NCI-H1092 (cell line): ENCODE measurements around the gene ARRDC2.
"Not testable (repeated sequence)": the region's sequence is repeated elsewhere in the genome, so short reads cannot be mapped to it uniquely, and the experiment has no call there.

Experiments
- DNase-seq: peaks from one replicate; lab custom pipeline; 2025; lab: John Stamatoyannopoulos, UW

Gene ARRDC2

DNA sequence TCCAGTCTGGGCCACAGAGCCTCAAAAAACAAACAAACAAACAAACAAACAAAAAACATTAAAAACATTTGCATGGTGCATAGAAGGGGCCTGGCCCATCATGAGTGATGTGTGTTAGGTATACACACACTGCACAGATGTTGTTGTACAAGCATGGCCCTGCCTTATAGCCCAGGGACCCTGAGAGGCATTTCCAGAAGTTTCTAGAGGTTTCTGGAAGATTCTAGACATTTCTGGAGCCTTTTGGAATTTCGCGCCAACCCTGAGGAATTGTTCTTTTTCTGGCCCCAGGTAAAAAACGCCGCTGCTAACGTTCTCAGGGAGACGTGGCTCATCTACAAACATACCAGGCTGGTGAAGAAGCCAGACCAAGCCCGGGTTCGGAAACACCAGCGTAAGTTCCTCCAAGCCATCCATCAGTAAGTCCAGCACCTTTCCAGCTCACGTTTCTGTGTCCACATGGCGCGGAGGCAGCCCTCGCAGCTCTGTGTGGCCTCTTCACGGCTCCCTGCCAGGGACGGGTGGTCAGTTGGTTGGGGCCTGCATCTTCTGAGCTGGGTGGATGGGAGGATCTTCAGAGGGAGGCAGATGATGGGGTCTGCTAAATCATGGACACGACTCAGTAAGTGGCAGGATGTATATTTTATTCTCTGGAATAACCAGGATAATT is 18.4 kb upstream of the ARRDC2 start:
- DNase-seq: no peak

DNA sequence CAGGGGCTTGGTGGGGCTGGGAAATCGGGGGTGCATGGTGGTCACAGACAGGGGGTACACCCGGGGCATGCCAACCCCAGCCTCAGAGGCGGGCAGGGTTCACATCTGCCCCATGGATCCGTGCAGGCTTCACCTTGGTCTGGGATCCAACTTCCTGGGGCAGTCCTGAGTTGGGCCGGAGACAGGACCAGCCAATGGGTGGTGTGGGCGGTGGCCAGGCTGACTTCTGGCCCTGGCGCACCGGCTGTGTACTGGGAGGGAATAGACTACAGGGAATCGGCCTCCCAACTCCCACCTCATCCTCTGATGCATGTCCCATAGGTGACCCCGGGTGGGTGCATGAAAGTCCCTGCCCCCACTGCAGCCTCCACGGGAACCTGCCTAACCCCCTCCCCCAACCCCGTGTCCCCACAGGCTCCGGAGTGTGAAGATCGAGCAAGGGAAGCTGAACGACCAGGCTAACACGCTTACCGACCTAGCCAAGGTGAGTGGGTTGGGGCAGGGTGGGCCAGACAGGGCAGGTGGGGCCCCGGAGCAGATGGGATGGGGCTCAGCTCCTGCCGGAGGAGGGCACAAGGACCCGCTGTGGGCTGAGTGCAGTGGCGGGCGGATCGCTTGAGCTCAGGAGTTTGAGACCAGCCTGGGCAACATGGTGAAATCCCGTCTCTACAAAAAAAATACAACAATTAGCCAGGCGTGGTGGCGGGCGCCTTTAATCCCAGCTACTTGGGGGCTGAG is 14.7 kb upstream of the ARRDC2 start:
- DNase-seq: no peak

DNA sequence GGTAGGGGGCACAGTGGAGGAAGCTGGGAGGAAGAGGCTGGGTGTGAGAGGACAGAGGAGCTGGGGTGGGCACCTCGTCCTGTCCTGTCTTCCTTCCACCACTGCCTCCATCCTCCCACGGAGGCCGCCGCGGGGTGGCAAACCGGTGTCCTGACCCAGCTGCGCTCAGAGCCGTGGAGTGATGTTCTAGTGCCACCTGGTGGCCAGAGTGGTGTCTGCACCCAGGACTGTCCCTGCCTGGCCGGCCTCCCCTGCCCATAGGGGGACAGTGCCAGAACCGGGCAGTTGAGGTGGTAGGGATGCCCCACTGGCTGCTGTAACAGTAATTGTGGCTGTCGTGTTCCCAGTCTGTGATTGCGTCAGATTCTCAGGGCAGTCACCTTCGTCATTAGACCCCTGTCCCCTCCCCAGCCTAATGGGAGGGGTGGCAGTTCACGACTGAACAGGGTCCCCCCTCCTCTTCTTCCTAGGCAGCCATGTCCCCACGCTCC is 11.1 kb upstream of the ARRDC2 start:
- DNase-seq: peak; percentile 66

DNA sequence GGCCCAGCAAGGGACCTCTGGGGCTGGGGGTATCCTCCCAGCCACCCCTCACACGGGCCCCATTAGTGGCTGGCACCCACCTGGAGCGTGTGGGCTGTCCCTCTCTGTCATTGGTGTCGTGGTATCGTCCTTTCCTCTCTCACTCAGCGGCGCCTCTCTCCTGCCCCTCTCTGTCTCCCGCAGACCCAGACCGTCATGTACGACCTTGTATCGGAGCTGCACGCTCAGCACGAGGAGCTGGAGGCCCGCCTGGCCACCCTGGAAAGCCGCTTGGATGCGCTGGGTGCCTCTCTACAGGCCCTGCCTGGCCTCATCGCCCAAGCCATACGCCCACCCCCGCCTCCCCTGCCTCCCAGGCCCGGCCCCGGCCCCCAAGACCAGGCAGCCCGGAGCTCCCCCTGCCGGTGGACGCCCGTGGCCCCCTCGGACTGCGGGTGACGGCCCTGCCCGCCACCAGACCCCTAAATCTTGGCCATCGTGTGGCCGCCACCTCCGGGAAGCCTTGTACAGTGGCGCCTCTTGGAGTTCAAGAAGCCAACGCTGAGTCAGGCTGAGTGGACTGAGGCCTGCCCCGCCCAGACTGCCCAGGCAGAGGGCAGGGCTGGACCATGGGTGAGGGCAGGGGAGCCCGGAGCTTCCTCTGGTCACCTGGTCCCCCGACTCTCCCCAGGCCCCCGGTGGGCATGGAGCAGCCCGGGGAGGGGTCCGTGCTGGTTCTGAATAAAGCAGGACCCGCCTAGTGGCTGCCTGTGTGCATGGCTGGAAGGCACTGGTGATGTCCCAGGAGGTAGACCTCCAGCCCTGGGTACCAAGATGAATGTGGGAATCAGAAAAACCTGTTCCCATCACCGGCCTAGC is 9.8 kb upstream of the ARRDC2 start:
- no peak for DNase-seq

DNA sequence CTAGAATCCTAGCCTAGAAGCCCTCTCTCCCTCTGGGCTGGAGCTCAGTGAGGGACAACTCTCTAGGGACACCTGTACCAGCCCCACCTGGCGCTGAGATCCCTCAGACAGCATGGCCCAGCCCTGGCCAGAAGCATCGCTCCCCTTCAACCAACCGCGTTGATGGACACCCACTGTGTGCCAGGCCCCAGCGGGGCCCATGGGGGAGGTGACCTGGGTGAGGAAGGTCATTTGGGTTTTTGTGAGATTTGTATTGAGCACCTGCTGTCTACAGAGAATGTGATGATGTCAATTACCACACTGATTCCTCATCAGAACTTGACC is 9.2 kb upstream of the ARRDC2 start:
- no peak for DNase-seq

DNA sequence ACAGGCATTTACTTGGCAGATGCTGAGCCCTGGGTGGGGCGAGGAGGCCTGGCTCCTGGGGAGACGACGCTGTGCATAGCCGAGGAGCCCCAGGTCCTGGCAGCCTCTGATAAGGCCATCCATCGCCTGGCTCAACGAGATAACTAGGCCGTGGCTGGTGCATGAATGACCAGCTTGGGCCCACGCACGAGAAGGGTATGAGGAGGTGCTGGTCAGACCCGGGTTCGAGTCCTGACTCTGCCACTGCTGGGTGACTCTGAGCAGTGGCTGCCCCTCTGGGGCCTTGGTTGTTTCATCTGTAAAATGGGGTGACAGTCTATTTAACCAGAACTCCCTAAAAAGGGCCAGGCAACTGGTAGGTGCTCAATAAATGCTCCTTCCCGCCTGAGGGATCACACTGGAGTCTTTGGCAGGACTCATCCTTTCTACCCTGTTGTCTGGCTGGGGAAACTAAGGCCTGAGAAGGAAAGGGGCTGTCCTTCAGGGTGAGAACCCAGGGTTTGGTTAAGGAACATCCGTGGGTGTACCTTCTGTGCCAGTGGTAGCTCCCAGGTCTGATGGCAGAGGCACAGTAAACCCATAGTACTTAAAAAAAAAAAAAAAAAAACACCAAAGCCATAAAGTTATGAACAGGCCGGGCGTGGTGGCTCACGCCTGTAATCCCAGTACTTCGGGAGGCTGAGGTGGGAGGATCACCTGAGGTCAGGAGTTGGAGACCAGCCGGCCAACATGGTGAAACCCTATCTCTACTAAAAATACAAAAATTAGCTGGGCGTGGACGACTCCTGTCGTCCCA is 8.1 kb upstream of the ARRDC2 start:
- DNase-seq: no peak

DNA sequence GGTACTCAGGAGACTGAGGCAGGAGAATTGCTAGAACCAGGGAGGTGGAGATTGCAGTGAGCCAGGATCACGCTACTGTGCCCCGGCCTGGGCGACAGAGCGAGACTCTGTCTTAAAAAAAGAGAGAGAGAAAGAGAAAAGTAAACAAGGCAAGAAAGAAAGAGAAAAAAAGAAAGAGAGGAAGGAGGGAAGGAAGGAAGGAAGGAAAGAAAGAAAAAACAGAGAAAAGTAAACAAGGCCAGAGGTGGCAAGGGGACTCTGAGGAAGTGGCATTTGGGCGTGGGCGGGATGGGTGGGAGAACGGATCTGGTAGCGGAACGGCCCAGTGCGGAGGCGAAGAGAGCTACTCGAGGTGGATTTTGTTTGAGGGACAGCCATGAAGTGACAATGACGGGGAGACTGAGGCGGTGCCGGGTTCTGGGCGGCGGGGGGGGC is 7.5 kb upstream of the ARRDC2 start:
- no peak for DNase-seq

DNA sequence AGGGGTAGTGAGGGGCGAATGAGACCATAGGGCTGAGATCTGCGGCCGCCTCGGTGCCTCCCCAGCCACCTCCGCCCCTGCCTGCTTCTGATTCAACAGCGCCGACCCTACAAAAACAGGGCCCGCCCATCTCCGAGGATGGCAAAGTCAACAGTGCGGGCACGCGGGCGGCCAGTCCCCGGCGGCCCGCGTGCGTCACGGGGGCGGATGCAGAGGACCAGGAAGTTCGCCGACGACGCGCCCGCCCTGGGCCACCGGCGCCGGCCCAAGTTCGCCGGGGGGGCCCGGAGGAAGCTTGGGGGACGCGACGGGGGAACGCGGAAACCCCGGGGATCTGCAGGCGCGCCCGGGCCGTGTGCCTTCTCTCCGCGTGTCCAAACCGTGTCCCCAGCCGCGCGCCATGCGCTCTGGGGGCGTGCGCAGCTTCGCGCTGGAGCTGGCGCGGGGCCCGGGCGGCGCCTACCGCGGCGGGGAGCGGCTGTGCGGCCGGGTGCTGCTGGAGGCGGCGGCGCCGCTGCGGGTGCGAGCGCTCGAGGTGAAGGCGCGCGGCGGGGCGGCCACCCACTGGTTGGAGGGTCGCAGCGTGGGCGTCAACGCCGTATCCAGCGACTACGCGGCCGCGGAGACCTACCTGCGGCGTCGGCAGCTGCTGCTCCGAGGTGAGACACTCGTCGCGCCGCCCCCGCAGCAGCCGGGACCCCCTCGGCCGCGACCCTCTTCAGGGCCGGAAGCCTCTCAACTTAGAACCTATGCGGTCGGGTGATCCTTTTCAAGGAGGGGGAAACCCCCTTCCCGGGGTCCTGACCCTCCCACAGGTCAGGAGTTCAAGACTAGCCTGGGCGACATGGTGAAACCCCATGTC is 6.8 kb upstream of the ARRDC2 start:
- DNase-seq: peak; percentile 46

DNA sequence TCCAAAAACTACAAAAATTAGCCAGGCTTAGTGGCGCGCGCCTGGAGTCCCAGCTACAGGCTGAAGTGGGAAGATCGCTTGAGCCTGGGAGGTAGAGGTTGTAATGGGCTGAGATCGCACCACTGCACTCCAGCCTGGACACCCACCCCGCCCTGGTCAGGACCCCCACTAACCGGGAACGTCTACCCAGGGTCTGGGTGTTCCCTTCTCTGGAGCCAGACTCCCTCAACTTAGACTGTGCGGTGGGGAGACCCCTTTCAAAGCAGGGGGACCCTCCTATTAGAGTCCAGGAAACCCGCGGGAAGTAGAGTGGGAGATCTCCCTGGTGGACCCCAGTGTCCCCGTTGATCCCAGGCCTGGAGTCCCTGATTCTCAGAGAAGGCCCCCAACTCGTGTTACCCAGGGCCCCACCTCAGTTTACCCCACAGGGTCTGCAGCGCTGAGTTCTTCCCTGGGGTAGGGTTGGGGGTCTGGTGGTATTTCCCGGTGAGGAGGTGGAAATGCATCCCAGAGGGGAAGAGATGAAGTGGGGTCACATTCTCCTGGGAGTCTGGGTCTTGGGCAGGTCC is 6.1 kb upstream of the ARRDC2 start:
- DNase-seq: no peak

DNA sequence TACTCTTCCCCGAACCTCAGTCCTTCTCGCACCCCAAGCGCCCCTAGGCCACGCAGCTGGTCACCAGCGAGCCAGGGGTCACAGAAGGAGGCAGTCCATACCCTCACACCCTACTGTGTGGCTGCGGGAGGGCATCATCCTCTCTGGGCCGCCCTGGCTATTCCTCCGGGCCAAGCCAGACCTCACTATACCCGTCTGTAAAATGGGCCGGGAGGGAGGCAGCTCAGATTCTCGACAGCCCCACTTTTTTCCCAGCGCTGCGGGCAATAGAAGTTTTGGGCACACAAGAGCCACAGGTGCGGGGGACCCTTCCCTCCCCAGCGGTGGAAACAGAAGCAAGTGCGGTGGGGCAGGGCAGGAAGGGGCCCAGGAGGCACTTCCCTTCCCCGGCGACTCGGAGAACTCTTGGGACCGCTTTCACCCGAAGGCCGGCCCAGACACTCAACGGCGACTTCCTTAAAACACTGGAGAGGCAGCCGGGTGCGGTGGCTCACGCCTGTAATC is 5.6 kb upstream of the ARRDC2 start:
- no peak for DNase-seq

DNA sequence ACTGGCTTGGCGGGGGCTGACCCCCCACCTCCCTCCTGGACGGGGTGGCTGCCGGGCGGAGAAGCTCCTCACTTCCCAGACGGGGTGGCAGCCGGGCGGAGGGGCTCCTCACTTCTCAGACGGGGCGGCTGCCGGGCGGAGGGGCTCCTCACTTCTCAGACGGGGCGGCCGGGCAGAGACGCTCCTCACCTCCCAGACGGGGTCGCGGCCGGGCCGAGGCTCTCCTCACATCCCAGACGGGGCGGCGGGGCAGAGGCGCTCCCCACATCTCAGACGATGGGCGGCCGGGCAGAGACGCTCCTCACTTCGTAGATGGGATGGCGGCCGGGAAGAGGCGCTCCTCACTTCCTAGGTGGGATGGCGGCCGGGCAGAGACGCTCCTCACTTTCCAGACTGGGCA is 2.2 kb upstream of the ARRDC2 start:
- DNase-seq: not testable (repeated sequence)

DNA sequence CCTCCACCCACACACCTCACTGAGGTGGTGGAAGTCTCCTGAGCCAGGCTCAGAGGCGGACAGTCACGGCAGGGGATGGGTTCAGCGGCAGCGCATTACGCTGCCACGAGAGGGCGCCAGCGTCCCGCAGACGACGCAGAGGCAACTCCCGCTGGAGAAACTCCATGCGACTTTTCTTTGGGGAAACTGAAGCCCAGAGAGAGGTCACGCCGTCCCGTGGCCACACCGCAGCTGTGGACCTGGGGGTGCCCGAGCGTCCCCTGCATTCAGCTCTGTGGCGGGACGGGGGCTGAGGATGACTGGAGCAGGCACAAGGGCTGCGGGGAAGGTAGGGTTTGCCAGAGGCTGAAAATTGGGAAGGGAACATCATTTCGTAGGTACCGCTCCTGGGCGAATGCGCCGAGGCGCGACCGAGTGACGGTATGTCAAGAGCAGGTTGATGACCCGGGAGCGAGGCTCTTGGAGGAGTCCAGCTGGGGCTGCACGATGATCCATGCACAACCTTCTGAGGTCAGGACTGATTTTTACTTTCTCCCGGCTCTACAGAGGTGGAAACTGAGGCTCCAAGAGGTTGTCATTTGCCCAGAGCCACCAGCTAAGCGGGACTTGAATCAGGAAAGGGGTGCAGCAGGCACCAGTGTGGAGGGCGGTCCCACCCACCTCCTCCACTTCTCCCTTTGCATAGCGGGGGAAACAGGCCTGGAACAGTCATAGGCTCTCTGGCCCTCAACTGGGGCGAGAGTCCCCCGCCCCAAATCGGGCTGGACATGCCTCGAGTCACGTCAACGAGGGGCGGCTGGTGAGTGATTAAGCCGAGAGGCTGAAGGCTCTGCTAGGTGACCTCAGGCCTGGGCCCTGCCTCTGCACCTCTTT is 690 bp upstream of the ARRDC2 start:
- peak; percentile 53 for DNase-seq

DNA sequence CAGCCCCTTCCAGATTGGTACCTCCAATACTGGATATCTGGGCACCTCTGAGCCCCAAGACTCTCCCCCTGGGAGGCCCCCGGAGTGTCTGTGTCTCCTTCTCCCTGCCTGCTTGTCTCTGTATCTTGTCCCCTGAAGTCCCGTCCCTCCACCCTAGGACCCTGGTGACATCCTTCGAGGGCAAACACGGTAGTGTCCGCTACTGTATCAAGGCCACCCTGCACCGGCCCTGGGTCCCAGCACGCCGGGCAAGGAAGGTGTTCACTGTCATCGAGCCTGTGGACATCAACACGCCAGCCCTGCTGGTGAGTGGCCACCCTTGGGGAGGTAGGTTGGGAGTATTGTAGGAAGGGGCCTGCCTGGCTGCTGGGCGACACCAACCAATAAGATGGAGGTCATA is 844 bp downstream of the ARRDC2 start:
- DNase-seq: no peak

DNA sequence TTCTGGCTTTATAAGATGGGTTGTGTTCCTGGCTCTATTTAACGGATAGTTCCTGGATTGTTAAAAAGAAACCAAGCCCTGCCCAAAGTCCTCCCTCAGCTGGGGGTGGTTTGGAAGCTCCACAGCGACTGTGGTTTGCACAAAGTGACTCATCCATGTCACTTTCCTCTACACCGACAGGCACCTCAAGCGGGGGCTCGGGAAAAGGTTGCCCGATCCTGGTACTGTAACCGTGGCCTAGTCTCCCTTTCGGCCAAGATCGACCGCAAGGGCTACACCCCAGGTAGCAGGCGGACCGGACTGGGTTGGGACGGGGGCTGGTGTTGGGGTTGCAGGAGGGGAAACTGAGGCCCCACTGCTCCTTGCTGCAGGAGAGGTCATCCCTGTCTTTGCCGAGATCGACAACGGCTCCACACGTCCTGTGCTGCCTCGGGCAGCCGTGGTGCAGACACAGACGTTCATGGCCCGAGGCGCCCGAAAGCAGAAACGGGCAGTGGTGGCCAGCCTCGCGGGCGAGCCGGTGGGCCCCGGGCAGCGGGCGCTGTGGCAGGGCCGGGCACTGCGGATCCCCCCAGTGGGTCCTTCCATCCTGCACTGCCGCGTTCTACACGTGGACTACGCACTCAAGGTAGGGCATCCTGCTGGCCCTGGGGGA is 1.6 kb downstream of the ARRDC2 start:
- DNase-seq: no peak

DNA sequence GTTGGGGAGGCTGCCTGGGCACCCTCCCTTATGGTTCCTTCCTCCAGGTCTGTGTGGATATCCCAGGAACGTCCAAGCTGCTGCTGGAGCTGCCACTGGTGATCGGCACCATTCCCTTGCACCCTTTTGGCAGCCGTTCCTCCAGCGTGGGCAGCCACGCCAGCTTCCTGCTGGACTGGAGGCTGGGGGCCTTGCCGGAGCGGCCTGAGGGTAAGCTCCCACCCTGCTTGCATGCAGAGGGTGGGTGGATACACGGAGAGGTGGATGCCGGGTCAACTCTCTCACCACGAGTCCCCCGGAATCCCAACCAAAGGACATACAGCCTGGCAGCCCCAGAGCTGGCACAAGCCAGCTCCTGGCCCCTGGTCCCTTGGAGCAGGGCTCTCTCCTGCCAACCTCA is 2.2 kb downstream of the ARRDC2 start:
- no peak for DNase-seq

DNA sequence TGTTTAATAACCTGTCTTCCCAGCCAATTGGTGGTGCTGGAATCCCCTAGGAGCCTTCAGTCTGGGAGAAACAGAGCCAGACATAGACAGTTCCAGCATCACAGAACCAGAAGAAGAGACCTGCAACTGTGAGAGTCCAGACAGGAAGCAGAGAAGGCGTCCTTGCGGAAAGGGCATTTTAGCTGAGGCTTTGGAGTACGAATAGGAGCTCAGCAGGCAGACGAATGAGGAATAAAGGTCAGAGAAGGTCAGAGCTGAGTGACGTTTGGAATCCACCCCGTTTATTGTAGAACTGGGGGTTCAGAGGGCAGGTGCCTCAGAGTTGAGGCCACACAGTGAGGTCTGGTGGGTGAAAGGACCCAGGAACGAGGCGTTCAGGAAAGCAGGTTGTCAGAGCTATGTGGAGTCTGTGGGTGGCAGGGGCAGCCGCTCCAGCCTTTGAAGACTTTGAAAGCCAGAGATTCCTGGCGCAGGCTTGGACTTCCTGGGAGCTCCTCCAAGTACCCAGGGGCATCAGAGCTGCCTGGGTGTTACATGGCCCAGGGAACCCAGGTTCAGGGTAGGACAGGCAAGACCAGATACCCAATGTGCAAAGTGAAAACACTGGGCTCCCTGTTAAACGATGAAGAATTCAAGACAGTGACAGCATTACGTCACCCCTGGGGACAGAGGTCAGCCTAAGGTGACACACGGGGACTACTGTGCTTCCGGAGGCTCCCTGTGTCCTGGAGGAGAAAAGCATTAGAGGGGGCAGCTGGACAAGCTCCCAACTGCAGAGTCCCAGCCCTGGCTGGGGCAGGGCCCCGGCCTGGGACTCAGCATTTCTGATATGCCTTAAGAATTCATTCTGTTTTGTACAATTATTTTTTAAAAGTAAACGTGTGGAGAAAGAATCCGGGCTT is 5.5 kb downstream of the ARRDC2 start:
- DNase-seq: no peak

DNA sequence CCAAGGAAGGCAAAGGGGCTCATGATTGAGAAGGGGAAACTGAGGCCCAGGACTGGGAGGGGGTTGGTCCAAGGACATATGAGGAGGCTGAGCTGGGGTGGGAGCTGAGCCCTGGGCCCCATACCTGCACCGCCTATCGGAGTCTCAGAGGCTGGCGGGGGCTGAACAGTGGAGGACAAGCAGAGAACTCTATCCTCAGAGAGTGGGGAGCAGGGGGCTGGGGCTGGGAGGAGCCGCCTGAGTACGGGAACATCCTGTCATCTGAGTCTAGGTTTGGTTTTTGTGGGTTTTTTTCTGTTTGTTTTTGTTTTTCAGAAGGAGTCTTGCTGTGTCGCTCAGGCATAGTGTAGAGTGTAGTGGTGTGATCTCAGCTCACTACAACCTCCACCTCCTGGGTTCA is 6.2 kb downstream of the ARRDC2 start:
- DNase-seq: no peak
